PC-9 (cell line): ENCODE measurements around the gene NAT8. TPM values are rescaled to one million over a fixed set of nuclear protein-coding genes. Genes with fewer than 3 reads are reported as not detected.
"Not testable (repeated sequence)": the region's sequence is repeated elsewhere in the genome, so short reads cannot be mapped to it uniquely, and the experiment has no call there.

Experiments
- BruUV-seq: library from RNA; stranded (reverse); fragments of 400-500 nt; replicated peaks from 2 replicates; lab custom pipeline; 2021; lab: Mats Ljungman, UMichigan
- CTCF ChIA-PET: fragments of 300-600 bp; sonication (Branson Sonifier 250); formaldehyde crosslinking; loops from one replicate; lab custom pipeline; 2022; ENCODE audit warnings: antibody characterized with exemption; lab: Charles Lee
- POLR2A ChIA-PET: fragments of 300-600 bp; sonication (Branson Sonifier 250); formaldehyde crosslinking; loops from one replicate; lab custom pipeline; 2022; ENCODE audit warnings: antibody characterized with exemption; ENCODE audit not compliant: unreplicated experiment; lab: Charles Lee
- DNase-seq, 2 experiments: peaks; one replicate each; pipeline versions ENCODE4 v3.0.0 to v3.0.0-alpha.2; 2015 to 2022; ENCODE audit warnings: mixed read lengths in 1 of 2
- H2AFZ ChIP-seq: fragments of 200-600 bp; sonication (generic); 2 replicates; pipeline ENCODE4 v1.8.1; 2017; ENCODE audit warnings: antibody characterized with exemption
- H3F3A ChIP-seq: fragments of 200-600 bp; sonication (generic); 2 replicates; pipeline ENCODE4 v1.8.1; 2017; ENCODE audit warnings: antibody characterized with exemption, mild to moderate bottlenecking, low read depth; ENCODE audit not compliant: insufficient read depth
- H3K27ac ChIP-seq: fragments of 200-600 bp; sonication (generic); 2 replicates; pipeline ENCODE4 v1.6.1; 2016; ENCODE audit warnings: mixed run types
- H3K27me3 ChIP-seq: fragments of 200-600 bp; sonication (generic); 2 replicates; pipeline ENCODE4 v1.6.1; 2016; ENCODE audit warnings: low read depth, mixed run types; ENCODE audit not compliant: insufficient read depth
- H3K36me3 ChIP-seq: fragments of 200-600 bp; sonication (generic); 2 replicates; pipeline ENCODE4 v1.6.1; 2016; ENCODE audit warnings: low read depth, mixed run types
- H3K4me1 ChIP-seq: fragments of 200-600 bp; sonication (generic); replicated peaks from 2 replicates; pipeline ENCODE4 v1.6.1; 2016; ENCODE audit warnings: mixed run types; ENCODE audit not compliant: insufficient read depth
- H3K4me2 ChIP-seq: fragments of 200-600 bp; sonication (generic); 2 replicates; pipeline ENCODE4 v1.6.1; 2017; ENCODE audit warnings: mixed run types
- H3K4me3 ChIP-seq: fragments of 200-600 bp; sonication (generic); 2 replicates; pipeline ENCODE4 v1.6.1; 2016; ENCODE audit warnings: mixed run types
- H3K79me2 ChIP-seq: fragments of 200-600 bp; sonication (generic); 2 replicates; pipeline ENCODE4 v1.6.1; 2017; ENCODE audit warnings: low read depth, mixed run types
- H3K9me2 ChIP-seq: fragments of 200-600 bp; sonication (generic); 2 replicates; pipeline ENCODE4 v1.8.1; 2017; ENCODE audit warnings: mild to moderate bottlenecking; ENCODE audit not compliant: insufficient read depth
- H3K9me3 ChIP-seq: fragments of 200-600 bp; sonication (generic); 2 replicates; pipeline ENCODE4 v1.8.1; 2016; ENCODE audit warnings: low read depth; ENCODE audit not compliant: insufficient read depth
- H4K20me1 ChIP-seq: fragments of 200-600 bp; sonication (generic); 2 replicates; pipeline ENCODE4 v1.8.1; 2017; ENCODE audit not compliant: insufficient read depth
- CTCF ChIP-seq: fragments of 200-600 bp; sonication (generic); conservative IDR thresholded peaks from 2 replicates; pipeline ENCODE4 v1.6.1; 2017; ENCODE audit warnings: mixed run types, antibody characterized with exemption, mild to moderate bottlenecking, moderate library complexity
- EZH2 ChIP-seq: fragments of 200-600 bp; sonication (generic); IDR thresholded peaks from 2 replicates; pipeline ENCODE4 v1.8.0; 2017; ENCODE audit warnings: antibody characterized with exemption, low read depth
- intact Hi-C: fragments of 100-400 bp; cut with micrococcal nuclease; formaldehyde crosslinking; loops from one replicate; pipeline ENCODE4 v1.10.0; 2022; ENCODE audit not compliant: unreplicated experiment
- total RNA-seq: library from RNA; stranded (reverse); gene quantifications from 2 replicates; pipeline ENCODE4 v1.2.3, GENCODE V29; 2021

The NAT8 gene
- total RNA-seq, 1 experiment from 2014 or later = not detected

- BruUV-seq = no TSS peak
- H3K27ac ChIP-seq = no peak overlapping the region
- no peak overlapping the region for H2AFZ ChIP-seq
- no peaks in the 10 kb centered on the region for H3K36me3 ChIP-seq
- no peaks in the 10 kb centered on the region for H4K20me1 ChIP-seq
- no peaks in the 10 kb centered on the region for H3K27me3 ChIP-seq
- H3F3A ChIP-seq = no peaks in the 10 kb centered on the region
- DNase-seq = no peak
- H3K79me2 ChIP-seq = no peaks in the 10 kb centered on the region
- ChIA-PET POLR2A (no interaction called here), CTCF (no interaction called here)
- no peak overlapping the region for H3K4me2 ChIP-seq
- H3K9me2 ChIP-seq = no peaks in the 10 kb centered on the region
- H3K4me3 ChIP-seq = no peak overlapping the region
- H3K9me3 ChIP-seq = no peaks in the 10 kb centered on the region
- TF ChIP-seq CTCF = no peak
- no peak for TF ChIP-seq EZH2
- intact Hi-C loops = no loop called here
- no peaks in the 10 kb centered on the region for H3K4me1 ChIP-seq
Observed at GRCh38 chr2:73610111-73610510, 32.1 kb downstream of the NAT8 start.

- BruUV-seq, CTCF ChIA-PET, H3K4me1 ChIP-seq, H3F3A ChIP-seq, H3K27me3 ChIP-seq, H3K9me3 ChIP-seq, H3K27ac ChIP-seq, H3K79me2 ChIP-seq, H4K20me1 ChIP-seq, H2AFZ ChIP-seq, DNase-seq, H3K36me3 ChIP-seq, H3K4me3 ChIP-seq, POLR2A ChIA-PET, intact Hi-C loops, H3K4me2 ChIP-seq, H3K9me2 ChIP-seq: not testable (repeated sequence)
Observed at GRCh38 chr2:73604589-73604988, 37.6 kb downstream of the NAT8 start.

- BruUV-seq, H2AFZ ChIP-seq, H3K27ac ChIP-seq, H3K9me2 ChIP-seq, H3K4me3 ChIP-seq, intact Hi-C loops, H3K4me2 ChIP-seq, H3K36me3 ChIP-seq, H3K27me3 ChIP-seq, H3K9me3 ChIP-seq, H3F3A ChIP-seq, POLR2A ChIA-PET, H3K4me1 ChIP-seq, H4K20me1 ChIP-seq, H3K79me2 ChIP-seq, DNase-seq, CTCF ChIA-PET: not testable (repeated sequence)
Observed at GRCh38 chr2:73603099-73603588, 39.1 kb downstream of the NAT8 start.

GRCh38 chr2:73601780-73602179, 40.4 kb downstream of the NAT8 start:
- Histone ChIP-seq H3F3A (no peaks in the 10 kb centered on the region), H3K4me1 (no peaks in the 10 kb centered on the region), H3K9me2 (no peaks in the 10 kb centered on the region), H3K79me2 (no peaks in the 10 kb centered on the region), H3K4me3 (no peak overlapping the region), H3K27me3 (no peaks in the 10 kb centered on the region), H3K9me3 (no peaks in the 10 kb centered on the region), H2AFZ (no peak overlapping the region), H3K36me3 (no peaks in the 10 kb centered on the region), H3K27ac (no peak overlapping the region), H3K4me2 (no peak overlapping the region), H4K20me1 (no peaks in the 10 kb centered on the region)
- no peak for TF ChIP-seq EZH2
- TF ChIP-seq CTCF = no peak
- no peak for DNase-seq
- intact Hi-C loops = no loop called here
- BruUV-seq = no TSS peak
- ChIA-PET CTCF (no interaction called here), POLR2A (no interaction called here)
